GM23338 (cell line): ENCODE results near the gene OR1C1. TPM values are rescaled to one million over a fixed set of nuclear protein-coding genes. Genes with fewer than 3 reads are reported as not detected.

Experiments used
- ATAC-seq: fragments of 200-7000 bp; cut with Tn5 transposase; 3 replicates; pipeline ENCODE4 v1.9.1; 2020
- DNase-seq: peaks from one replicate; pipeline ENCODE4 v3.0.0-alpha.2; 2015; ENCODE audit warnings: low spot score
- H2AFZ ChIP-seq: fragments of 200-600 bp; sonication (generic); 2 replicates; pipeline ENCODE4 v1.8.0; 2016; ENCODE audit warnings: antibody characterized with exemption, mild to moderate bottlenecking, moderate library complexity
- H3F3A ChIP-seq: fragments of 200-600 bp; sonication (generic); replicated peaks from 2 replicates; pipeline ENCODE4 v1.8.0; 2017; ENCODE audit warnings: antibody characterized with exemption, mixed run types, low read depth
- H3K27ac ChIP-seq: fragments of 200-600 bp; sonication (generic); 2 replicates; pipeline ENCODE4 v1.6.1; 2016; ENCODE audit warnings: low read depth
- H3K27me3 ChIP-seq: fragments of 200-600 bp; sonication (generic); 2 replicates; pipeline ENCODE4 v1.8.0; 2016; ENCODE audit warnings: mild to moderate bottlenecking, mixed run types, moderate library complexity; ENCODE audit not compliant: insufficient read depth
- H3K36me3 ChIP-seq: fragments of 200-600 bp; sonication (generic); 2 replicates; pipeline ENCODE4 v1.8.0; 2016; ENCODE audit warnings: mild to moderate bottlenecking; ENCODE audit not compliant: insufficient read depth
- H3K4me1 ChIP-seq: fragments of 200-600 bp; sonication (generic); 2 replicates; pipeline ENCODE4 v1.8.0; 2016; ENCODE audit warnings: mild to moderate bottlenecking, moderate library complexity; ENCODE audit not compliant: insufficient read depth
- H3K4me2 ChIP-seq: fragments of 200-600 bp; sonication (generic); 2 replicates; pipeline ENCODE4 v1.7.1; 2017; ENCODE audit warnings: mixed run types
- H3K4me3 ChIP-seq: fragments of 200-600 bp; sonication (generic); 2 replicates; pipeline ENCODE4 v1.6.1; 2016; ENCODE audit warnings: mixed run types
- H3K79me2 ChIP-seq: fragments of 200-600 bp; sonication (generic); replicated peaks from 2 replicates; pipeline ENCODE4 v1.8.0; 2017; ENCODE audit warnings: mild to moderate bottlenecking; ENCODE audit not compliant: insufficient read depth
- H3K9me2 ChIP-seq: fragments of 200-600 bp; sonication (generic); 2 replicates; pipeline ENCODE4 v1.8.0; 2017; ENCODE audit not compliant: insufficient read depth
- H4K20me1 ChIP-seq: fragments of 200-600 bp; sonication (generic); replicated peaks from 2 replicates; pipeline ENCODE4 v1.8.0; 2017; ENCODE audit warnings: mild to moderate bottlenecking; ENCODE audit not compliant: insufficient read depth
- H3K27ac Mint-ChIP-seq: 2 replicates; pipeline ENCODE4 v1.8.0; 2020; ENCODE audit warnings: inconsistent platforms, mild to moderate bottlenecking, moderate library complexity, mixed read lengths
- H3K27me3 Mint-ChIP-seq: 3 replicates; pipeline ENCODE4 v1.8.0; 2022; ENCODE audit warnings: low read depth, mild to moderate bottlenecking, moderate library complexity, mixed read lengths, inconsistent platforms; ENCODE audit not compliant: insufficient read depth, poor library complexity
- H3K36me3 Mint-ChIP-seq: 3 replicates; pipeline ENCODE4 v1.8.0; 2021; ENCODE audit warnings: low read depth, mild to moderate bottlenecking, inconsistent platforms, moderate library complexity, mixed read lengths
- H3K4me1 Mint-ChIP-seq: 3 replicates; pipeline ENCODE4 v1.8.0; 2020; ENCODE audit warnings: mild to moderate bottlenecking, inconsistent platforms, mixed read lengths
- H3K4me3 Mint-ChIP-seq: 3 replicates; pipeline ENCODE4 v1.8.0; 2021; ENCODE audit warnings: moderate library complexity, mild to moderate bottlenecking, inconsistent platforms, mixed read lengths
- H3K9me3 Mint-ChIP-seq: 3 replicates; pipeline ENCODE4 v1.8.0; 2020; ENCODE audit warnings: moderate library complexity, mild to moderate bottlenecking, inconsistent platforms, mixed read lengths
- CREB1 ChIP-seq: fragments of 250-450 bp; sonication (Bioruptor Pico); IDR thresholded peaks from 2 replicates; pipeline ENCODE4 v1.5.0; 2020; ENCODE audit warnings: low read depth, mild to moderate bottlenecking, moderate library complexity
- EZH2 ChIP-seq: fragments of 200-600 bp; sonication (generic); IDR thresholded peaks from one replicate; pipeline ENCODE4 v1.8.0; 2017; ENCODE audit warnings: antibody characterized with exemption, mild to moderate bottlenecking, low read depth; ENCODE audit not compliant: unreplicated experiment
- EZH2phosphoT487 ChIP-seq: fragments of 200-600 bp; sonication (generic); IDR thresholded peaks from one replicate; pipeline ENCODE4 v1.8.1; 2018; ENCODE audit warnings: antibody characterized with exemption; ENCODE audit not compliant: unreplicated experiment
- JUNB ChIP-seq: IDR thresholded peaks from one replicate; pipeline ENCODE4 v1.6.1; 2016; ENCODE audit warnings: antibody characterized with exemption; ENCODE audit not compliant: unreplicated experiment
- NANOG ChIP-seq: IDR thresholded peaks from 2 replicates; pipeline ENCODE4 v1.6.1; 2016; ENCODE audit warnings: antibody characterized with exemption, borderline replicate concordance
- POLR2AphosphoS5 ChIP-seq: IDR thresholded peaks from 2 replicates; pipeline ENCODE4 v1.6.1; 2016; ENCODE audit warnings: antibody characterized with exemption, low read depth
- STAT1 ChIP-seq: IDR thresholded peaks from one replicate; pipeline ENCODE4 v1.6.1; 2016; ENCODE audit warnings: antibody characterized with exemption; ENCODE audit not compliant: unreplicated experiment
- ZNF114 ChIP-seq: fragments of 250-450 bp; sonication (Bioruptor Pico); IDR thresholded peaks from 2 replicates; pipeline ENCODE4 v1.5.0; 2020; ENCODE audit warnings: mild to moderate bottlenecking, moderate library complexity
- ZNF331 ChIP-seq: fragments of 250-450 bp; sonication (Bioruptor Pico); IDR thresholded peaks from 2 replicates; pipeline ENCODE4 v1.5.0; 2020; ENCODE audit warnings: low read depth, mild to moderate bottlenecking, moderate library complexity
- polyA plus RNA-seq: library from polyadenylated mRNA; unstranded; fragments of >200 nt; fragmentation: Nextera tagmentation; extraction: Ambion mirVana; gene quantifications from 2 replicates; pipeline ENCODE4 v1.2.1, GENCODE V29; 2016
- total RNA-seq: library from RNA; depleted of rRNA; stranded (reverse); fragments of >200 nt; shearing (Covaris generic); gene quantifications from 2 replicates; pipeline ENCODE4 v1.2.3, GENCODE V29; 2014
- TF ChIP-seq, protein P1 (sequence below): fragments of 250-450 bp; sonication (Bioruptor Pico); IDR thresholded peaks from 2 replicates; pipeline ENCODE4 v1.5.0; 2020; ENCODE audit warnings: mild to moderate bottlenecking, moderate library complexity
- TF ChIP-seq, protein P2 (sequence below): IDR thresholded peaks from 2 replicates; pipeline ENCODE4 v1.6.1; 2016; ENCODE audit warnings: antibody characterized with exemption
- TF ChIP-seq, protein P3 (sequence below), 2 experiments: fragments of 200-600 bp in 1 of 2; sonication (generic) in 1 of 2; conservative IDR thresholded peaks; 2 replicates each; pipeline versions ENCODE4 v1.5.1 to v1.6.1; 2016 to 2017; ENCODE audit warnings: antibody characterized with exemption in 2 of 2, low read depth in 2 of 2, mild to moderate bottlenecking in 2 of 2, moderate library complexity in 1 of 2
- TF ChIP-seq, protein P4 (sequence below): IDR thresholded peaks from one replicate; pipeline ENCODE4 v1.6.1; 2018; ENCODE audit warnings: antibody characterized with exemption; ENCODE audit not compliant: unreplicated experiment

Gene OR1C1
- total and polyA plus RNA-seq, 2 experiments from 2014 or later: 0.21 TPM; not detected in 1

DNA sequence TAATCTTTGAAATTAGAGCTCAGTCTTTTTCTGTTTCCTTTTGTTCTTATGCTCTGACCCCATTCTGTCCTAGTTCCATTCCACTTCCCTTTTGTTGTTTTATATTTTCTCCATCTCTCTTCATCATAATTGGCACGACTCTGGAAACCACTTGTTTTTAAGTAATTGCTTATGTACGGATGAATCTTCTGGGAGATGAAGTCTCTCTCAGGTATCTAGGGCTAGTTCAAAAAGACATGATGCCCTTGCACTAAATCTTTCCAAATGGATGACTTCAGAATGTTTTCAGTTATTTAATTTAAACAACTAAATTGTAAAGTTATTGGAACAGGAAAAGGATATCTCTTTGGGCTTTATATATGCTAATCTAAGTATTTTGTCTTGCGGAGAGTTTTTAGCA is 43.8 kb downstream of the OR1C1 start, which contains the start of gene OR6F1:
TSS of gene OR6F1 (minus strand) at position 101 of the 400 bp plus-strand sequence. CDS start 3,891 bp downstream, outside the sequence.
- H3K4me3 ChIP-seq: no peak within 1 kb of the TSS
- no peaks in the 10 kb centered on the region for H3K4me1 ChIP-seq
- no peak for DNase-seq
- H3K4me2 ChIP-seq: no peak within 1 kb of the TSS
- Mint-ChIP-seq H3K36me3 (peaks cover 3% of the 10 kb centered on the region; the same call in 1 of the 3 replicates), H3K4me1 (no peaks in the 10 kb centered on the region), H3K4me3 (no peak within 1 kb of the TSS), H3K27ac (no peak within 1 kb of the TSS), H3K9me3 (peaks cover 58% of the 10 kb centered on the region), H3K27me3 (no peaks in the 10 kb centered on the region)
- no peaks in the 10 kb centered on the region for H3K79me2 ChIP-seq
- no peak within 1 kb of the TSS for H2AFZ ChIP-seq
- H3F3A ChIP-seq: no peaks in the 10 kb centered on the region
- no peaks in the 10 kb centered on the region for H3K36me3 ChIP-seq
- no peak for TF ChIP-seq ZNF331 (CRISPR knock-in tag)
- TF ChIP-seq, protein P1, sequence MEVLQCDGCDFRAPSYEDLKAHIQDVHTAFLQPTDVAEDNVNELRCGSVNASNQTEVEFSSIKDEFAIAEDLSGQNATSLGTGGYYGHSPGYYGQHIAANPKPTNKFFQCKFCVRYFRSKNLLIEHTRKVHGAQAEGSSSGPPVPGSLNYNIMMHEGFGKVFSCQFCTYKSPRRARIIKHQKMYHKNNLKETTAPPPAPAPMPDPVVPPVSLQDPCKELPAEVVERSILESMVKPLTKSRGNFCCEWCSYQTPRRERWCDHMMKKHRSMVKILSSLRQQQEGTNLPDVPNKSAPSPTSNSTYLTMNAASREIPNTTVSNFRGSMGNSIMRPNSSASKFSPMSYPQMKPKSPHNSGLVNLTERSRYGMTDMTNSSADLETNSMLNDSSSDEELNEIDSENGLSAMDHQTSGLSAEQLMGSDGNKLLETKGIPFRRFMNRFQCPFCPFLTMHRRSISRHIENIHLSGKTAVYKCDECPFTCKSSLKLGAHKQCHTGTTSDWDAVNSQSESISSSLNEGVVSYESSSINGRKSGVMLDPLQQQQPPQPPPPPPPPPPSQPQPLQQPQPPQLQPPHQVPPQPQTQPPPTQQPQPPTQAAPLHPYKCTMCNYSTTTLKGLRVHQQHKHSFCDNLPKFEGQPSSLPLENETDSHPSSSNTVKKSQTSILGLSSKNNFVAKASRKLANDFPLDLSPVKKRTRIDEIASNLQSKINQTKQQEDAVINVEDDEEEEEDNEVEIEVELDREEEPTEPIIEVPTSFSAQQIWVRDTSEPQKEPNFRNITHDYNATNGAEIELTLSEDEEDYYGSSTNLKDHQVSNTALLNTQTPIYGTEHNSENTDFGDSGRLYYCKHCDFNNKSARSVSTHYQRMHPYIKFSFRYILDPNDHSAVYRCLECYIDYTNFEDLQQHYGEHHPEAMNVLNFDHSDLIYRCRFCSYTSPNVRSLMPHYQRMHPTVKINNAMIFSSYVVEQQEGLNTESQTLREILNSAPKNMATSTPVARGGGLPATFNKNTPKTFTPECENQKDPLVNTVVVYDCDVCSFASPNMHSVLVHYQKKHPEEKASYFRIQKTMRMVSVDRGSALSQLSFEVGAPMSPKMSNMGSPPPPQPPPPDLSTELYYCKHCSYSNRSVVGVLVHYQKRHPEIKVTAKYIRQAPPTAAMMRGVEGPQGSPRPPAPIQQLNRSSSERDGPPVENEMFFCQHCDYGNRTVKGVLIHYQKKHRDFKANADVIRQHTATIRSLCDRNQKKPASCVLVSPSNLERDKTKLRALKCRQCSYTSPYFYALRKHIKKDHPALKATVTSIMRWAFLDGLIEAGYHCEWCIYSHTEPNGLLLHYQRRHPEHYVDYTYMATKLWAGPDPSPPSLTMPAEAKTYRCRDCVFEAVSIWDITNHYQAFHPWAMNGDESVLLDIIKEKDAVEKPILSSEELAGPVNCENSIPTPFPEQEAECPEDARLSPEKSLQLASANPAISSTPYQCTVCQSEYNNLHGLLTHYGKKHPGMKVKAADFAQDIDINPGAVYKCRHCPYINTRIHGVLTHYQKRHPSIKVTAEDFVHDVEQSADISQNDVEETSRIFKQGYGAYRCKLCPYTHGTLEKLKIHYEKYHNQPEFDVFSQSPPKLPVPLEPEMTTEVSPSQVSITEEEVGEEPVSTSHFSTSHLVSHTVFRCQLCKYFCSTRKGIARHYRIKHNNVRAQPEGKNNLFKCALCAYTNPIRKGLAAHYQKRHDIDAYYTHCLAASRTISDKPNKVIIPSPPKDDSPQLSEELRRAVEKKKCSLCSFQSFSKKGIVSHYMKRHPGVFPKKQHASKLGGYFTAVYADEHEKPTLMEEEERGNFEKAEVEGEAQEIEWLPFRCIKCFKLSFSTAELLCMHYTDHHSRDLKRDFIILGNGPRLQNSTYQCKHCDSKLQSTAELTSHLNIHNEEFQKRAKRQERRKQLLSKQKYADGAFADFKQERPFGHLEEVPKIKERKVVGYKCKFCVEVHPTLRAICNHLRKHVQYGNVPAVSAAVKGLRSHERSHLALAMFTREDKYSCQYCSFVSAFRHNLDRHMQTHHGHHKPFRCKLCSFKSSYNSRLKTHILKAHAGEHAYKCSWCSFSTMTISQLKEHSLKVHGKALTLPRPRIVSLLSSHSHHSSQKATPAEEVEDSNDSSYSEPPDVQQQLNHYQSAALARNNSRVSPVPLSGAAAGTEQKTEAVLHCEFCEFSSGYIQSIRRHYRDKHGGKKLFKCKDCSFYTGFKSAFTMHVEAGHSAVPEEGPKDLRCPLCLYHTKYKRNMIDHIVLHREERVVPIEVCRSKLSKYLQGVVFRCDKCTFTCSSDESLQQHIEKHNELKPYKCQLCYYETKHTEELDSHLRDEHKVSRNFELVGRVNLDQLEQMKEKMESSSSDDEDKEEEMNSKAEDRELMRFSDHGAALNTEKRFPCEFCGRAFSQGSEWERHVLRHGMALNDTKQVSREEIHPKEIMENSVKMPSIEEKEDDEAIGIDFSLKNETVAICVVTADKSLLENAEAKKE (CRISPR knock-in tag): no peak
- no peak for TF ChIP-seq CREB1
- TF ChIP-seq EZH2phosphoT487: no peak
- TF ChIP-seq, protein P2, sequence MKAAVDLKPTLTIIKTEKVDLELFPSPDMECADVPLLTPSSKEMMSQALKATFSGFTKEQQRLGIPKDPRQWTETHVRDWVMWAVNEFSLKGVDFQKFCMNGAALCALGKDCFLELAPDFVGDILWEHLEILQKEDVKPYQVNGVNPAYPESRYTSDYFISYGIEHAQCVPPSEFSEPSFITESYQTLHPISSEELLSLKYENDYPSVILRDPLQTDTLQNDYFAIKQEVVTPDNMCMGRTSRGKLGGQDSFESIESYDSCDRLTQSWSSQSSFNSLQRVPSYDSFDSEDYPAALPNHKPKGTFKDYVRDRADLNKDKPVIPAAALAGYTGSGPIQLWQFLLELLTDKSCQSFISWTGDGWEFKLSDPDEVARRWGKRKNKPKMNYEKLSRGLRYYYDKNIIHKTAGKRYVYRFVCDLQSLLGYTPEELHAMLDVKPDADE: no peak
- TF ChIP-seq, protein P3, sequence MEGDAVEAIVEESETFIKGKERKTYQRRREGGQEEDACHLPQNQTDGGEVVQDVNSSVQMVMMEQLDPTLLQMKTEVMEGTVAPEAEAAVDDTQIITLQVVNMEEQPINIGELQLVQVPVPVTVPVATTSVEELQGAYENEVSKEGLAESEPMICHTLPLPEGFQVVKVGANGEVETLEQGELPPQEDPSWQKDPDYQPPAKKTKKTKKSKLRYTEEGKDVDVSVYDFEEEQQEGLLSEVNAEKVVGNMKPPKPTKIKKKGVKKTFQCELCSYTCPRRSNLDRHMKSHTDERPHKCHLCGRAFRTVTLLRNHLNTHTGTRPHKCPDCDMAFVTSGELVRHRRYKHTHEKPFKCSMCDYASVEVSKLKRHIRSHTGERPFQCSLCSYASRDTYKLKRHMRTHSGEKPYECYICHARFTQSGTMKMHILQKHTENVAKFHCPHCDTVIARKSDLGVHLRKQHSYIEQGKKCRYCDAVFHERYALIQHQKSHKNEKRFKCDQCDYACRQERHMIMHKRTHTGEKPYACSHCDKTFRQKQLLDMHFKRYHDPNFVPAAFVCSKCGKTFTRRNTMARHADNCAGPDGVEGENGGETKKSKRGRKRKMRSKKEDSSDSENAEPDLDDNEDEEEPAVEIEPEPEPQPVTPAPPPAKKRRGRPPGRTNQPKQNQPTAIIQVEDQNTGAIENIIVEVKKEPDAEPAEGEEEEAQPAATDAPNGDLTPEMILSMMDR (conservative IDR thresholded peaks at IDR 0.05; ENCODE audit: low read depth in 2 of 2): no peak
- no peak for TF ChIP-seq NANOG
- no peak for TF ChIP-seq ZNF114 (CRISPR knock-in tag)
- TF ChIP-seq JUNB: no peak
- no peak for TF ChIP-seq POLR2AphosphoS5
- no peak for TF ChIP-seq STAT1
- TF ChIP-seq, protein P4, sequence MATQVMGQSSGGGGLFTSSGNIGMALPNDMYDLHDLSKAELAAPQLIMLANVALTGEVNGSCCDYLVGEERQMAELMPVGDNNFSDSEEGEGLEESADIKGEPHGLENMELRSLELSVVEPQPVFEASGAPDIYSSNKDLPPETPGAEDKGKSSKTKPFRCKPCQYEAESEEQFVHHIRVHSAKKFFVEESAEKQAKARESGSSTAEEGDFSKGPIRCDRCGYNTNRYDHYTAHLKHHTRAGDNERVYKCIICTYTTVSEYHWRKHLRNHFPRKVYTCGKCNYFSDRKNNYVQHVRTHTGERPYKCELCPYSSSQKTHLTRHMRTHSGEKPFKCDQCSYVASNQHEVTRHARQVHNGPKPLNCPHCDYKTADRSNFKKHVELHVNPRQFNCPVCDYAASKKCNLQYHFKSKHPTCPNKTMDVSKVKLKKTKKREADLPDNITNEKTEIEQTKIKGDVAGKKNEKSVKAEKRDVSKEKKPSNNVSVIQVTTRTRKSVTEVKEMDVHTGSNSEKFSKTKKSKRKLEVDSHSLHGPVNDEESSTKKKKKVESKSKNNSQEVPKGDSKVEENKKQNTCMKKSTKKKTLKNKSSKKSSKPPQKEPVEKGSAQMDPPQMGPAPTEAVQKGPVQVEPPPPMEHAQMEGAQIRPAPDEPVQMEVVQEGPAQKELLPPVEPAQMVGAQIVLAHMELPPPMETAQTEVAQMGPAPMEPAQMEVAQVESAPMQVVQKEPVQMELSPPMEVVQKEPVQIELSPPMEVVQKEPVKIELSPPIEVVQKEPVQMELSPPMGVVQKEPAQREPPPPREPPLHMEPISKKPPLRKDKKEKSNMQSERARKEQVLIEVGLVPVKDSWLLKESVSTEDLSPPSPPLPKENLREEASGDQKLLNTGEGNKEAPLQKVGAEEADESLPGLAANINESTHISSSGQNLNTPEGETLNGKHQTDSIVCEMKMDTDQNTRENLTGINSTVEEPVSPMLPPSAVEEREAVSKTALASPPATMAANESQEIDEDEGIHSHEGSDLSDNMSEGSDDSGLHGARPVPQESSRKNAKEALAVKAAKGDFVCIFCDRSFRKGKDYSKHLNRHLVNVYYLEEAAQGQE: no peak
- no peak for TF ChIP-seq EZH2
- no peak within 1 kb of the TSS for H3K27ac ChIP-seq
- no peak for ATAC-seq
- no peaks in the 10 kb centered on the region for H4K20me1 ChIP-seq
- no peaks in the 10 kb centered on the region for H3K9me2 ChIP-seq
- H3K27me3 ChIP-seq: no peaks in the 10 kb centered on the region
